ENCODE data around the gene BPIFB4.

GRCh38 chr20:33030569-33030968, 48.9 kb upstream of the BPIFB4 start:
- no peak for TF ChIP-seq EZH2phosphoT487 (IDR thresholded peaks at IDR 0.05; ENCODE audit: low read length)
- no peak for TF ChIP-seq CTCF (IDR thresholded peaks at IDR 0.05; ENCODE audit: low read length)
